ENCODE results near the gene HOXB3. TPM values are rescaled to one million over a fixed set of nuclear protein-coding genes. Genes with fewer than 3 reads are reported as not detected.

Gene HOXB3
- total RNA-seq, 4 donors from 2014 or later = 3.7 to 14.1 (median 9.4) TPM

GRCh38 chr17:48558057-48558830, 31.8 kb downstream of the HOXB3 start:
- Histone ChIP-seq H3K4me3 (no peak overlapping the region), H3K27me3 (peaks cover 4 to 98% of the 10 kb centered on the region in 2 donors), H3K27ac (peak overlapping the region in 1 of 4 donors; percentile 42), H3K36me3 (no peaks in the 10 kb centered on the region), H3K9me3 (no peaks in the 10 kb centered on the region), H3K4me1 (peaks cover 0 to 46% (median 14%) of the 10 kb centered on the region in 4 donors)
- 73 to 77% methylated on average over 13 of the region's 13 CpGs for WGBS, 2 donors
- DNase-seq (ENCODE audit: low spot score in 2 of 2) = no peak
- no peak for TF ChIP-seq CTCF (IDR thresholded peaks at IDR 0.05)
- no peak for TF ChIP-seq EP300 (IDR thresholded peaks at IDR 0.05)
- TF ChIP-seq POLR2A (IDR thresholded peaks at IDR 0.05) = no peak

GRCh38 chr17:48556576-48557401, 33.3 kb downstream of the HOXB3 start:
- no peak overlapping the region for H3K4me3 ChIP-seq
- 50 to 51% methylated on average over 7 of the region's 7 CpGs for WGBS, 2 donors
- peak overlapping the region; percentile 20 to 80 (median 65) for H3K27ac ChIP-seq
- peaks cover 0 to 39% (median 12%) of the 10 kb centered on the region in 4 donors for H3K4me1 ChIP-seq
- H3K36me3 ChIP-seq = no peaks in the 10 kb centered on the region
- H3K27me3 ChIP-seq = peaks cover 4 to 96% of the 10 kb centered on the region in 2 donors
- no peaks in the 10 kb centered on the region for H3K9me3 ChIP-seq
- DNase-seq (ENCODE audit: low spot score in 2 of 2) = no peak
- no peak for TF ChIP-seq POLR2A (IDR thresholded peaks at IDR 0.05)
- no peak for TF ChIP-seq EP300 (IDR thresholded peaks at IDR 0.05)
- TF ChIP-seq CTCF (IDR thresholded peaks at IDR 0.05) = no peak

- Histone ChIP-seq H3K27me3 (peaks cover 4 to 96% of the 10 kb centered on the region in 2 donors), H3K4me1 (peaks cover 0 to 38% (median 11%) of the 10 kb centered on the region in 4 donors), H3K27ac (peak overlapping the region in 3 of 4 donors; percentile 55 to 80 (median 75)), H3K9me3 (no peaks in the 10 kb centered on the region), H3K4me3 (no peak overlapping the region), H3K36me3 (no peaks in the 10 kb centered on the region)
- DNase-seq (ENCODE audit: low spot score in 2 of 2) = no peak
- no peak for TF ChIP-seq EP300 (IDR thresholded peaks at IDR 0.05)
- WGBS, 2 donors = 55 to 58% methylated on average over 5 of the region's 5 CpGs
Measured at GRCh38 chr17:48556229-48556575, 33.8 kb downstream of the HOXB3 start.

GRCh38 chr17:48555258-48556228, 34.5 kb downstream of the HOXB3 start:
- Histone ChIP-seq H3K4me1 (peaks cover 0 to 41% (median 11%) of the 10 kb centered on the region in 4 donors), H3K36me3 (no peaks in the 10 kb centered on the region), H3K27me3 (peaks cover 4 to 94% of the 10 kb centered on the region in 2 donors), H3K4me3 (peak overlapping the region; percentile 23 to 48 (median 34)), H3K27ac (peak overlapping the region in 3 of 4 donors; percentile 60 to 80 (median 75)), H3K9me3 (no peaks in the 10 kb centered on the region)
- TF ChIP-seq POLR2A (IDR thresholded peaks at IDR 0.05) = no peak
- peak in 1 of 2 donors; percentile 8 for TF ChIP-seq EP300 (IDR thresholded peaks at IDR 0.05)
- TF ChIP-seq CTCF (IDR thresholded peaks at IDR 0.05) = peak in 1 of 5 experiments; percentile 74
- DNase-seq (ENCODE audit: low spot score in 2 of 2) = no peak
- WGBS, 2 donors = 17 to 20% methylated on average over 27 to 36 of the region's 36 CpGs
